BE2C (cell line): ENCODE results near the gene PEX3.
A peak's percentile ranks its signal among the peaks of the same experiment; 100 is the strongest.

ENCODE experiments used
- DNase-seq: peaks from one replicate; pipeline ENCODE4 v3.0.0-alpha.2; 2020
- H3K27me3 ChIP-seq: fragments of 250-450 bp; sonication (Bioruptor Pico); 2 replicates; pipeline ENCODE4 v1.5.1; 2020; ENCODE audit warnings: mild to moderate bottlenecking
- H3K36me3 ChIP-seq: fragments of 250-450 bp; sonication (Bioruptor Pico); 2 replicates; pipeline ENCODE4 v1.5.1; 2020; ENCODE audit warnings: mild to moderate bottlenecking
- H3K4me1 ChIP-seq: fragments of 250-450 bp; sonication (Bioruptor Pico); 2 replicates; pipeline ENCODE4 v1.5.1; 2020
- H3K4me3 ChIP-seq: 2 replicates; pipeline ENCODE4 v1.5.1; 2011; ENCODE audit warnings: low read depth, low read length
- H3K9me3 ChIP-seq: fragments of 250-450 bp; sonication (Bioruptor Pico); 2 replicates; pipeline ENCODE4 v1.5.1; 2020
- CTCF ChIP-seq: IDR thresholded peaks from 2 replicates; pipeline ENCODE4 v1.5.1; 2012; ENCODE audit warnings: mild to moderate bottlenecking, low read depth, low read length

PEX3 gene

GRCh38 chr6:143536461-143536865, 85.9 kb downstream of the PEX3 start:
- no peaks in the 10 kb centered on the region for H3K4me1 ChIP-seq
- no peak for TF ChIP-seq CTCF
- peak; percentile 28 for DNase-seq
- H3K9me3 ChIP-seq: no peaks in the 10 kb centered on the region
- peaks cover 17% of the 10 kb centered on the region for H3K27me3 ChIP-seq
- peak overlapping the region; percentile 34 for H3K4me3 ChIP-seq
- H3K36me3 ChIP-seq: no peaks in the 10 kb centered on the region

- Histone ChIP-seq H3K27me3 (peaks cover 17% of the 10 kb centered on the region), H3K4me1 (no peaks in the 10 kb centered on the region), H3K4me3 (peak overlapping the region; percentile 42), H3K9me3 (no peaks in the 10 kb centered on the region), H3K36me3 (no peaks in the 10 kb centered on the region)
- DNase-seq: peak; percentile 57
- TF ChIP-seq CTCF: peak; percentile 35
Observed at GRCh38 chr6:143536866-143537691, 86.5 kb downstream of the PEX3 start.

GRCh38 chr6:143538374-143538773, 87.8 kb downstream of the PEX3 start:
- no peaks in the 10 kb centered on the region for H3K9me3 ChIP-seq
- no peaks in the 10 kb centered on the region for H3K4me1 ChIP-seq
- TF ChIP-seq CTCF: no peak
- DNase-seq: no peak
- H3K36me3 ChIP-seq: no peaks in the 10 kb centered on the region
- no peak overlapping the region for H3K4me3 ChIP-seq
- peaks cover 17% of the 10 kb centered on the region for H3K27me3 ChIP-seq

- no peak for TF ChIP-seq CTCF
- Histone ChIP-seq H3K4me1 (no peaks in the 10 kb centered on the region), H3K36me3 (no peaks in the 10 kb centered on the region), H3K27me3 (peaks cover 17% of the 10 kb centered on the region), H3K4me3 (no peak overlapping the region), H3K9me3 (no peaks in the 10 kb centered on the region)
- no peak for DNase-seq
Observed at GRCh38 chr6:143539106-143539505, 88.5 kb downstream of the PEX3 start.

- no peak for DNase-seq
- no peaks in the 10 kb centered on the region for H3K36me3 ChIP-seq
- no peaks in the 10 kb centered on the region for H3K9me3 ChIP-seq
- H3K27me3 ChIP-seq: peaks cover 17% of the 10 kb centered on the region
- no peaks in the 10 kb centered on the region for H3K4me1 ChIP-seq
- no peak for TF ChIP-seq CTCF
- H3K4me3 ChIP-seq: no peak overlapping the region
Observed at GRCh38 chr6:143539734-143540133, 89.1 kb downstream of the PEX3 start.

GRCh38 chr6:143540192-143540591, 89.6 kb downstream of the PEX3 start:
- H3K27me3 ChIP-seq: peaks cover 17% of the 10 kb centered on the region
- no peak overlapping the region for H3K4me3 ChIP-seq
- H3K4me1 ChIP-seq: no peaks in the 10 kb centered on the region
- TF ChIP-seq CTCF: no peak
- DNase-seq: no peak
- no peaks in the 10 kb centered on the region for H3K9me3 ChIP-seq
- H3K36me3 ChIP-seq: no peaks in the 10 kb centered on the region
